K562 (cell line): ENCODE measurements around the gene UBE2N. TPM values are rescaled to one million over a fixed set of nuclear protein-coding genes. Genes with fewer than 3 reads are reported as not detected.

Source experiments
- BRD4 ChIP-seq: fragments of 200-600 bp; sonication (generic); IDR thresholded peaks from 2 replicates; pipeline ENCODE4 v1.6.1; 2017; ENCODE audit warnings: inconsistent platforms
- C11orf30 ChIP-seq: fragments of 450-650 bp; IDR thresholded peaks from 2 replicates; pipeline ENCODE4 v1.6.1; 2016; ENCODE audit warnings: low read depth, mild to moderate bottlenecking
- CHD1 ChIP-seq: fragments of 200-600 bp; sonication (generic); IDR thresholded peaks from one replicate; pipeline ENCODE4 v1.6.1; 2012; ENCODE audit warnings: mild to moderate bottlenecking, moderate library complexity, low read length, inconsistent platforms
- CHD2 ChIP-seq: IDR thresholded peaks from 2 replicates; pipeline ENCODE4 v1.6.1; 2011; ENCODE audit warnings: low read depth, low read length
- CLOCK ChIP-seq: fragments of 250-450 bp; sonication (Bioruptor Pico); IDR thresholded peaks from 2 replicates; pipeline ENCODE4 v1.4.0; 2020; ENCODE audit warnings: mild to moderate bottlenecking, moderate library complexity, borderline replicate concordance
- CREB1 ChIP-seq, 2 experiments: sonication (generic) in 1 of 2; formaldehyde crosslinking in 1 of 2; IDR thresholded peaks; 2 replicates each; pipeline versions ENCODE4 v1.6.1 to v1.8.0; 2012 to 2022; ENCODE audit warnings: inconsistent platforms in 1 of 2, mild to moderate bottlenecking in 1 of 2, missing genetic modification reagents in 1 of 2, moderate library complexity in 1 of 2
- DACH1 ChIP-seq: fragments of 450-650 bp; IDR thresholded peaks from 2 replicates; pipeline ENCODE4 v1.6.1; 2018; ENCODE audit not compliant: partially characterized antibody
- DMBX1 ChIP-seq: fragments of 250-450 bp; sonication (Bioruptor Pico); IDR thresholded peaks from 2 replicates; pipeline ENCODE4 v1.8.0; 2022; ENCODE audit warnings: inconsistent platforms, mild to moderate bottlenecking, moderate library complexity, borderline replicate concordance
- FIP1L1 ChIP-seq: fragments of 200-400 bp; formaldehyde crosslinking; IDR thresholded peaks from 2 replicates; pipeline ENCODE4 v1.6.1; 2018; ENCODE audit warnings: mild to moderate bottlenecking, low read depth, low read length; ENCODE audit not compliant: poor library complexity, severe bottlenecking
- GABPB2 ChIP-seq: fragments of 250-450 bp; sonication (Bioruptor Pico); conservative IDR thresholded peaks from 2 replicates; pipeline ENCODE4 v1.5.1; 2021; ENCODE audit warnings: mild to moderate bottlenecking
- KLF16 ChIP-seq: IDR thresholded peaks from 2 replicates; pipeline ENCODE4 v1.6.1; 2016; ENCODE audit warnings: antibody characterized with exemption
- MED1 ChIP-seq: sonication (generic); formaldehyde crosslinking; IDR thresholded peaks from 2 replicates; pipeline ENCODE4 v1.8.1; 2023; ENCODE audit warnings: missing genetic modification reagents, borderline replicate concordance
- NCOA4 ChIP-seq: fragments of 450-650 bp; IDR thresholded peaks from 2 replicates; pipeline ENCODE4 v1.6.1; 2018; ENCODE audit warnings: mild to moderate bottlenecking; ENCODE audit not compliant: partially characterized antibody
- PTRF ChIP-seq: fragments of 450-650 bp; IDR thresholded peaks from 2 replicates; pipeline ENCODE4 v1.6.1; 2016; ENCODE audit warnings: mild to moderate bottlenecking, missing genetic modification characterization, missing compliant biosample characterization
- RBM17 ChIP-seq: fragments of 200-400 bp; formaldehyde crosslinking; IDR thresholded peaks from 2 replicates; pipeline ENCODE4 v1.6.1; 2017; ENCODE audit warnings: low read depth, mild to moderate bottlenecking, low read length, borderline replicate concordance
- SRSF9 ChIP-seq: fragments of 200-400 bp; formaldehyde crosslinking; IDR thresholded peaks from 2 replicates; pipeline ENCODE4 v1.6.1; 2017; ENCODE audit warnings: low read depth, low read length, borderline replicate concordance
- ZNF134 ChIP-seq: fragments of 250-450 bp; sonication (Bioruptor Pico); conservative IDR thresholded peaks from 2 replicates; pipeline ENCODE4 v1.4.0; 2020
- ZNF175 ChIP-seq: fragments of 200-800 bp; sonication (Bioruptor generic); IDR thresholded peaks from 2 replicates; pipeline ENCODE4 v1.6.1; 2016; ENCODE audit warnings: low read depth, mild to moderate bottlenecking, missing genetic modification characterization, missing compliant biosample characterization
- ZNF274 ChIP-seq: IDR thresholded peaks from 2 replicates; pipeline ENCODE4 v1.6.1; 2011; ENCODE audit warnings: low read depth, mild to moderate bottlenecking, low read length, moderate library complexity, borderline replicate concordance
- ZNF282 ChIP-seq: sonication (generic); formaldehyde crosslinking; IDR thresholded peaks from 2 replicates; pipeline ENCODE4 v1.8.1; 2023; ENCODE audit warnings: missing genetic modification reagents
- ZNF445 ChIP-seq: fragments of 250-450 bp; sonication (Bioruptor Pico); IDR thresholded peaks from 2 replicates; pipeline ENCODE4 v1.4.0; 2020; ENCODE audit warnings: low read depth, mild to moderate bottlenecking, moderate library complexity
- polyA plus RNA-seq, 8 experiments: library from polyadenylated mRNA; depleted of rRNA in 4 of 8; stranded (reverse) in 5 of 8; unstranded in 3 of 8; fragments of >200 nt; fragmentation: Nextera tagmentation in 2 of 8; fragmentation: Illumina TruSeq in 1 of 8; extraction: Ambion mirVana in 2 of 8; extraction: Trizol in 1 of 8; gene quantifications; 2 replicates each; pipeline versions ENCODE4 v1.2.1 to v1.2.3, GENCODE V29; 2011 to 2014; ENCODE audit warnings: inconsistent platforms in 1 of 8, missing spikeins in 1 of 8
- total RNA-seq, 7 experiments: library from RNA; depleted of rRNA in 6 of 7; stranded (reverse); fragments of >200 nt in 6 of 7; fragmentation: Illumina TruSeq in 2 of 7; extraction: Trizol in 2 of 7; gene quantifications; 2 replicates each; pipeline versions ENCODE4 v1.2.1 to v1.2.3, GENCODE V29; 2011 to 2021; ENCODE audit warnings: low replicate concordance in 1 of 7
- TF ChIP-seq, protein P1 (sequence below): fragments of 450-650 bp; IDR thresholded peaks from 2 replicates; pipeline ENCODE4 v1.6.1; 2018; ENCODE audit not compliant: partially characterized antibody
- TF ChIP-seq, protein P2 (sequence below): fragments of 250-450 bp; sonication (Bioruptor Pico); IDR thresholded peaks from 2 replicates; pipeline ENCODE4 v1.5.0; 2021

UBE2N gene
- total and polyA plus RNA-seq, 9 of the 15 experiments (the other 6 are each of a cell fraction or from before 2014, with no cell fraction given): 189 to 826 (median 260) TPM

GRCh38 chr12:93376436-93377251 lies 65.1 kb downstream of the UBE2N start (continued):
- TF ChIP-seq RBM17 (no peak), DACH1 (no peak), KLF16 (no peak), MED1 (CRISPR knock-in tag) (no peak), PTRF (tag) (no peak), ZNF282 (CRISPR knock-in tag) (no peak), GABPB2 (no peak), ZNF445 (CRISPR knock-in tag) (no peak), DMBX1 (no peak), ZNF175 (CRISPR knock-in tag) (no peak), CREB1 (IDR thresholded peaks at IDR 0.05) (no peak), CREB1 (CRISPR knock-in tag; IDR thresholded peaks at IDR 0.05) (no peak), ZNF134 (CRISPR knock-in tag) (no peak), SRSF9 (no peak), BRD4 (no peak), C11orf30 (no peak), FIP1L1 (no peak), CHD1 (peak; percentile 24), CLOCK (CRISPR knock-in tag) (no peak), NCOA4 (no peak), CHD2 (no peak), ZNF274 (no peak)
- TF ChIP-seq, protein P1, sequence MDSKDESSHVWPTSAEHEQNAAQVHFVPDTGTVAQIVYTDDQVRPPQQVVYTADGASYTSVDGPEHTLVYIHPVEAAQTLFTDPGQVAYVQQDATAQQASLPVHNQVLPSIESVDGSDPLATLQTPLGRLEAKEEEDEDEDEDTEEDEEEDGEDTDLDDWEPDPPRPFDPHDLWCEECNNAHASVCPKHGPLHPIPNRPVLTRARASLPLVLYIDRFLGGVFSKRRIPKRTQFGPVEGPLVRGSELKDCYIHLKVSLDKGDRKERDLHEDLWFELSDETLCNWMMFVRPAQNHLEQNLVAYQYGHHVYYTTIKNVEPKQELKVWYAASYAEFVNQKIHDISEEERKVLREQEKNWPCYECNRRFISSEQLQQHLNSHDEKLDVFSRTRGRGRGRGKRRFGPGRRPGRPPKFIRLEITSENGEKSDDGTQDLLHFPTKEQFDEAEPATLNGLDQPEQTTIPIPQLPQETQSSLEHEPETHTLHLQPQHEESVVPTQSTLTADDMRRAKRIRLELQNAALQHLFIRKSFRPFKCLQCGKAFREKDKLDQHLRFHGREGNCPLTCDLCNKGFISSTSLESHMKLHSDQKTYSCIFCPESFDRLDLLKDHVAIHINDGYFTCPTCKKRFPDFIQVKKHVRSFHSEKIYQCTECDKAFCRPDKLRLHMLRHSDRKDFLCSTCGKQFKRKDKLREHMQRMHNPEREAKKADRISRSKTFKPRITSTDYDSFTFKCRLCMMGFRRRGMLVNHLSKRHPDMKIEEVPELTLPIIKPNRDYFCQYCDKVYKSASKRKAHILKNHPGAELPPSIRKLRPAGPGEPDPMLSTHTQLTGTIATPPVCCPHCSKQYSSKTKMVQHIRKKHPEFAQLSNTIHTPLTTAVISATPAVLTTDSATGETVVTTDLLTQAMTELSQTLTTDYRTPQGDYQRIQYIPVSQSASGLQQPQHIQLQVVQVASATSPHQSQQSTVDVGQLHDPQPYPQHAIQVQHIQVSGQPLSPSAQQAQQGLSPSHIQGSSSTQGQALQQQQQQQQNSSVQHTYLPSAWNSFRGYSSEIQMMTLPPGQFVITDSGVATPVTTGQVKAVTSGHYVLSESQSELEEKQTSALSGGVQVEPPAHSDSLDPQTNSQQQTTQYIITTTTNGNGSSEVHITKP: peak; percentile 16
- TF ChIP-seq, protein P2, sequence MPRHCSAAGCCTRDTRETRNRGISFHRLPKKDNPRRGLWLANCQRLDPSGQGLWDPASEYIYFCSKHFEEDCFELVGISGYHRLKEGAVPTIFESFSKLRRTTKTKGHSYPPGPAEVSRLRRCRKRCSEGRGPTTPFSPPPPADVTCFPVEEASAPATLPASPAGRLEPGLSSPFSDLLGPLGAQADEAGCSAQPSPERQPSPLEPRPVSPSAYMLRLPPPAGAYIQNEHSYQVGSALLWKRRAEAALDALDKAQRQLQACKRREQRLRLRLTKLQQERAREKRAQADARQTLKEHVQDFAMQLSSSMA: no peak
